BE2C (cell line): Measurements from ENCODE around the gene SYCN.

Source experiments
- DNase-seq: peaks from one replicate; pipeline ENCODE4 v3.0.0-alpha.2; 2020
- H3K27me3 ChIP-seq: fragments of 250-450 bp; sonication (Bioruptor Pico); 2 replicates; pipeline ENCODE4 v1.5.1; 2020; ENCODE audit warnings: mild to moderate bottlenecking
- H3K36me3 ChIP-seq: fragments of 250-450 bp; sonication (Bioruptor Pico); 2 replicates; pipeline ENCODE4 v1.5.1; 2020; ENCODE audit warnings: mild to moderate bottlenecking
- H3K4me1 ChIP-seq: fragments of 250-450 bp; sonication (Bioruptor Pico); 2 replicates; pipeline ENCODE4 v1.5.1; 2020
- H3K4me3 ChIP-seq: 2 replicates; pipeline ENCODE4 v1.5.1; 2011; ENCODE audit warnings: low read depth, low read length
- H3K9me3 ChIP-seq: fragments of 250-450 bp; sonication (Bioruptor Pico); 2 replicates; pipeline ENCODE4 v1.5.1; 2020
- TF ChIP-seq, protein P1 (sequence below): IDR thresholded peaks from 2 replicates; pipeline ENCODE4 v1.5.1; 2012; ENCODE audit warnings: mild to moderate bottlenecking, low read depth, low read length

SYCN gene

DNA sequence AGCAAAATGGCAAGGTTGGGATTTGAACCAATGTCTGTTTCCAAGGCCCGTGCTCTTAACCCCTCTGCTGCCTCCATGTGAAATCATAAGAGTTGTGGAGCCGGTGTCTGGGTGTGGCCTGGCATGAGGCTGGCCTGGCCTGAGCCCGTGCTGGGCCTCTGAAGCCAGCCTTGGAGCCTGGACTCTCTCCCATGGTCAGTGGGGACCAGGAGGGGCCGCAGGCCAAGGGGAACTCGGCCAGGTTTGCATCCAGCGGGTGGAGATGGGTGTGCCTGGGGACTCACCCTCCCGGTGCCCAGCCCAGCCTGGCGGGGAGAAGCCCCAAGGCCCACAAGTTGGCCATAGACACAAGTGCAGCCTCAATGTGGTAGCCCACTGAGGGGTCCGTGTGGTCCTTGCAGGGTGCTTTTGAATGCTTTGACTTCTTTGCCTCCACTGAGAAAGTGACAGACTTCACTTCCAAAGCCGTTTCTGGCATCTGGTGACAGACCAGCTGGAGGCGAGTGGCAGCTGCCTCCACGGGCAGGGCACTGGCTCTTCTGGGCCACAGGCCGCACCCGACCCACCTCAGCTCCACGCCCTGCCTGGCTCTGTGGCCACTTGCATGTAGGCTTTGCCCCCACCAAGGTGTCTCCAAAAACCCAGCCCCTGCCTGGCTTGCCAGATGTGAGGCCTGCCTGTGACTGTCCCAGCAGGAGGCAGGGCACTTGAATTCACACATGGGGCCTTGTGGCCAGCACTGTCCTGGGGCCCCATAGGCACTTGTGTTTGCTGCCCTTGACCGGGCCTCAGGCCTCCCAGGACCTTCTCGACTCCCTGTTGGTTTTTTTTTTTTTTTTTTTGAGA is 33.5 kb downstream of the SYCN start:
- TF ChIP-seq, protein P1, sequence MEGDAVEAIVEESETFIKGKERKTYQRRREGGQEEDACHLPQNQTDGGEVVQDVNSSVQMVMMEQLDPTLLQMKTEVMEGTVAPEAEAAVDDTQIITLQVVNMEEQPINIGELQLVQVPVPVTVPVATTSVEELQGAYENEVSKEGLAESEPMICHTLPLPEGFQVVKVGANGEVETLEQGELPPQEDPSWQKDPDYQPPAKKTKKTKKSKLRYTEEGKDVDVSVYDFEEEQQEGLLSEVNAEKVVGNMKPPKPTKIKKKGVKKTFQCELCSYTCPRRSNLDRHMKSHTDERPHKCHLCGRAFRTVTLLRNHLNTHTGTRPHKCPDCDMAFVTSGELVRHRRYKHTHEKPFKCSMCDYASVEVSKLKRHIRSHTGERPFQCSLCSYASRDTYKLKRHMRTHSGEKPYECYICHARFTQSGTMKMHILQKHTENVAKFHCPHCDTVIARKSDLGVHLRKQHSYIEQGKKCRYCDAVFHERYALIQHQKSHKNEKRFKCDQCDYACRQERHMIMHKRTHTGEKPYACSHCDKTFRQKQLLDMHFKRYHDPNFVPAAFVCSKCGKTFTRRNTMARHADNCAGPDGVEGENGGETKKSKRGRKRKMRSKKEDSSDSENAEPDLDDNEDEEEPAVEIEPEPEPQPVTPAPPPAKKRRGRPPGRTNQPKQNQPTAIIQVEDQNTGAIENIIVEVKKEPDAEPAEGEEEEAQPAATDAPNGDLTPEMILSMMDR: no peak
- Histone ChIP-seq H3K27me3 (no peaks in the 10 kb centered on the region), H3K9me3 (no peaks in the 10 kb centered on the region), H3K36me3 (peaks cover 24% of the 10 kb centered on the region), H3K4me3 (no peak overlapping the region), H3K4me1 (peaks cover 24% of the 10 kb centered on the region)
- no peak for DNase-seq

DNA sequence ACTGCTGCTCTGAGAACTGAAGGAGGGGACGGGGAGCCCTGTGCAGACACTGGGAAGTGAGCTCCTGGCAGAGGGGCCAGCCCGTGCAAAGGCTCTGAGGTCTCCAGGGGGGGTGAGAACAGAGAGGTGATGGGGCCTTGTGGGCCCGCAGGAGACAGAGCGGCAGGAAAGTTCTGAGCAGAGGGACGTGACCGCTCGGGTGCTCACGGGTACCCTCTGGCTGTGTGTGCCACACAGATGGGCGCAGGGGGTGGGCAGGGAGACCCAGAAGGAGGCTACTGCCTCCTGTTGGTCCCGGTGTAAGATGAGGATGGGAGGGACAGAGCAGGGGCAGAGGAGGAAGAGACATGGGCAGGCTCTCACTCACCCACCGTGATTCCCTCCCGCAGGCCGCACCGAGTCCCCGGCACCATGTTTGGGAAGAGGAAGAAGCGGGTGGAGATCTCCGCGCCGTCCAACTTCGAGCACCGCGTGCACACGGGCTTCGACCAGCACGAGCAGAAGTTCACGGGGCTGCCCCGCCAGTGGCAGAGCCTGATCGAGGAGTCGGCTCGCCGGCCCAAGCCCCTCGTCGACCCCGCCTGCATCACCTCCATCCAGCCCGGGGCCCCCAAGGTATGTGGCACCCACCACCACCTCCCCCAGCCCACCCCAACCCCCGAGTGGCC is 34.8 kb downstream of the SYCN start:
- H3K36me3 ChIP-seq: peaks cover 16% of the 10 kb centered on the region
- no peak for DNase-seq
- H3K4me1 ChIP-seq: peaks cover 24% of the 10 kb centered on the region
- no peaks in the 10 kb centered on the region for H3K27me3 ChIP-seq
- no peaks in the 10 kb centered on the region for H3K9me3 ChIP-seq
- TF ChIP-seq, protein P1: no peak
- no peak overlapping the region for H3K4me3 ChIP-seq

DNA sequence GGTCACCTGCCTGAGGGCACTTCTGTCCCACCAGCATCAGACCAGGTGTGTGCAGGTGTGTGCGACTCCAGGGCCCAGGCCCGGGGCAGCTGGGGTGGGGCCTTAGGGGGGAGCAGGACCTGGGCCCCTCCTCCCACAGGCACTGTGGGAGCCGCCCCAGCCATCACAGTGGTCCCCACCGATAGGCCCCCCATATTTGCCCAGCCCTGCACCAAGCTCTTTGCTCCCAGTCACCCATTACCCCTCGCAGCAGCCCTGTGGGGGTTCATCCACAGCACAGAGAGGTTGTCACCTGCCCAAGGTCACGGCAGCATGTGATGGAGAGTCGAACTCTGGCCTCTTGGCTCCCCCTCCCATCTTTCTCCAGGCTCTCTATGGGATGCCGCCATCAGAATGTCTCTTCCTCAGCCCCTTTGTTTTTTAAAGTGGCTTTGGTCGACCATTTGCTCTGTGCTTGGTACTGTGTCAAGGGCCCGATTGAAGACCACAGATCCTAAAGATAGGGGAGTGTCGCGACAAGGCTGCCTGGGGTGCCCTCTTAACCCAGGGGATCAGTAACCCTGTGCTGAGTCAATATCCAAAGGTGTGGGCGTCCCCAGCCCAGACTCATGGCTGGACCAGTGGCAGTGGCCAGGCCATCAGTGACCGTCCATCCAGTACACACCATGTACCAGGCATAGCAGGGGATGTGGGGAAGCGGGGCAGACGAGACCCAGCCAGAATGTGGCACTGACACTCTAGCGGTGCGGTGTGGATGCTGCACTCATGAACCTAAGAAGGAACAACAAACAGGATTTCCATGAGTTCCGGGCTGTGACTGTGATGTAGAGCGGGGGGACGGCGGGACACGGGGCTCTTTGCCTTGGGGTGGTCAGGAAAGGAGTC is 35.6 kb downstream of the SYCN start:
- no peak for DNase-seq
- H3K4me3 ChIP-seq: no peak overlapping the region
- H3K4me1 ChIP-seq: peaks cover 24% of the 10 kb centered on the region
- H3K36me3 ChIP-seq: peaks cover 14% of the 10 kb centered on the region
- H3K9me3 ChIP-seq: no peaks in the 10 kb centered on the region
- TF ChIP-seq, protein P1: no peak
- no peaks in the 10 kb centered on the region for H3K27me3 ChIP-seq

DNA sequence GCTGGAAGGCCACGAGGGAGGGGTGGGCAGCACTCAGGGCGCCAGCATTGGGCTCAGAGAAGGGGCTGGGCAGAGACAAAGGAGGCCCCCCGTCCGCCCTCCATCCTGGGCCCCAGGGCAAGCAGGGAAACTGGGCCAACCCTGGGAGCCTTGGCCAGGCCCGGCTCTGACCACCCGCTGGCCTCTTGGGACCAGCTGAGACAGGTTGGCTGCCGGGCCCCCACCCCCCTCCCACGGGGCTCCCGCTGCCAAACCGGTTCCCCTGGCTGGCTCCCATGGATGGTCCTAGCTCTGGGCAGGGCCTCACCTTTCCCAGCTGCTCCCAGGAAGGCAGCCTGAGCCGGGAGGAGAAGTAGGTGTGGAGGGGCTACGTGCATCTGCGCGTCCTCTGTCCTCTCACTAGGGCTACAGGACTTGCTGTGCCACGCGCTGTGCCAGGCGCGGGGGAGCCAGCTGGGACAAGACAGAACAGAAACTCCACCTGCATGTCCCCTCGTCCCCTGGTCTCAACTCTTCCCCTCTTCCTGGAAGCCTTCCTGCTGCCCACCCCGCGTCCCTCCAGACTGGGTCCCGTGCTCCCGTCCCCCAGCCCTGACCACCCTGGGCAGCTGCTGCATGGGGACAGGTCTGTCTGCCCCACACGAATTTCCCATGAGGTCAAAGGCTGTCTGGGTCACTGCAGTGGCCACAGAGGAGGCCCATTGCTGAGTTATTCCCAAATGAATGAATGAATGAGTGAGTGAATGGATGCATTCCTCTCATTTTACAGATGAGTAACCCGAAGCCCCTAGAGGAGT is 36.4 kb downstream of the SYCN start:
- DNase-seq: no peak
- Histone ChIP-seq H3K9me3 (no peaks in the 10 kb centered on the region), H3K27me3 (no peaks in the 10 kb centered on the region), H3K4me1 (peaks cover 24% of the 10 kb centered on the region), H3K4me3 (no peak overlapping the region), H3K36me3 (peaks cover 14% of the 10 kb centered on the region)
- TF ChIP-seq, protein P1: no peak

DNA sequence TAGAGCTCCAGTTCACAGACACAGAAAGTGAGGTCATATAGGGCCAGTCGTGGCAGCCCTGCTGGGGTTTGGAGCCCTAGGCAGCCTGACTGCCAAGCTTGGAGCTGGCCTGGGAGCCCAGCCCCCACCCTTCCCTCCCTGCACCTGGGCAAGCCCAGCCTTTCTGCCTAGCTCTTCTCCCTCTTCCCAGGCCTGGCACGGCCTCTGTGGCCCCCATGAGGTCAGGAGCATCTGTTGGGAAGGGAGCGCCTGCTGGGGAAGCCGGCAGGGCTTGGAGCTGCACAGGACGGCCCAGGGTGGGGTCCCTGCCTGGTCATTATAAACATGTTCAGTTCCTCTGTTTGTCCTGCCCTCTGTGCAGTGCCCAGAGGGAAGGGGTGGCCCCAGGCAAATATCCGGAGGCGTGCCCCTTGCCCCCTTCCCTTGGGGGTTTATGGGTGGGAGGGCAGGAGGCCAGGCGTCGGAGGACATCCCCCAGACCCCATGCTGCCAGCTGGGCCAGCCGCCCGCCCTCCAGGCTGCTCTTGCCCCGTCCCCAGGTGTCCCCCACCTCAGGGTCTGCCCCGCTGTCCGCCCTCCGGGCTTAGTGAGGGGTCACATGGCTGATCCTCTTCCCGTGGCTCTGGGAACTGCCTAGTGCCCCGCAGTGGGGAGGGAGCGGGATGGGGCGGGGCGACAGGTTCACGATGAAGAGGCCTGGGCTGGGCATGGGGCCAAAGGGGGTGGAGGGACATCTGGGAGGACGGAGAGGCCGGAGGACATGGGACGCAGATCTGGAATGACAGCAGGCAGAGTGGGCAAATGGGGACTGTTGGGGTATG is 37.3 kb downstream of the SYCN start:
- H3K4me3 ChIP-seq: peak overlapping the region; percentile 19
- peak; percentile 94 for DNase-seq

More for the DNA sequence above, 37.3 kb downstream of the SYCN start:
- peaks cover 14% of the 10 kb centered on the region for H3K36me3 ChIP-seq
- TF ChIP-seq, protein P1: no peak
- peaks cover 22% of the 10 kb centered on the region for H3K4me1 ChIP-seq
- H3K9me3 ChIP-seq: no peaks in the 10 kb centered on the region
- H3K27me3 ChIP-seq: no peaks in the 10 kb centered on the region
